Tibial nerve (tissue), 4 donors: Measurements from ENCODE around the gene GRAMD1A. TPM values are rescaled to one million over a fixed set of nuclear protein-coding genes. Genes with fewer than 3 reads are reported as not detected.

Experiments
- DNase-seq, 2 donors: peaks; one replicate each; pipeline ENCODE4 v3.0.0-alpha.2; 2019; ENCODE audit warnings: low spot score in 2 of 2
- H3K27ac ChIP-seq, 4 donors: fragments of 200-600 bp; sonication (generic) in 3 of 4; one replicate each; pipeline ENCODE4 v1.5.1; 2017 to 2019; ENCODE audit warnings: mild to moderate bottlenecking in 1 of 4
- H3K27me3 ChIP-seq, 2 donors: fragments of 200-600 bp; sonication (generic) in 1 of 2; one replicate each; pipeline versions ENCODE4 v1.5.1 to v1.6.0; 2017 to 2019
- H3K36me3 ChIP-seq, 3 donors: fragments of 200-600 bp; sonication (generic); one replicate each; pipeline ENCODE4 v1.5.1; 2018 to 2019
- H3K4me1 ChIP-seq, 4 donors: fragments of 200-600 bp; sonication (generic) in 3 of 4; one replicate each; pipeline ENCODE4 v1.5.1; 2017 to 2019
- H3K4me3 ChIP-seq, 4 donors: fragments of 200-600 bp; sonication (generic) in 3 of 4; one replicate each; pipeline ENCODE4 v1.5.1; 2017 to 2019; ENCODE audit warnings: mild to moderate bottlenecking in 1 of 4, moderate library complexity in 1 of 4
- H3K9me3 ChIP-seq, 4 donors: fragments of 200-600 bp; sonication (generic) in 3 of 4; one replicate each; pipeline ENCODE4 v1.5.1; 2017 to 2019
- EP300 ChIP-seq, 2 donors: sonication (generic); formaldehyde crosslinking; IDR thresholded peaks; one replicate each; pipeline ENCODE4 v1.6.1; 2017; ENCODE audit warnings: antibody characterized with exemption in 2 of 2, mild to moderate bottlenecking in 1 of 2
- POLR2A ChIP-seq, 2 donors: fragments of 450-650 bp; IDR thresholded peaks; one replicate each; pipeline ENCODE4 v1.6.1; 2017; ENCODE audit warnings: antibody characterized with exemption in 2 of 2, mild to moderate bottlenecking in 2 of 2, moderate library complexity in 2 of 2
- WGBS, 2 donors: methylation state at CpG; one replicate each; pipeline ENCODE4 v1.1.5; 2018; 5-methylcytosine and 5-hydroxymethylcytosine counted together
- total RNA-seq, 4 donors: library from RNA; depleted of rRNA; stranded (reverse); fragments of >200 nt; gene quantifications; one replicate each; pipeline ENCODE4 v1.1.0, GENCODE V29; 2016
- TF ChIP-seq, protein P1 (sequence below), 5 experiments: fragments of 200-600 bp in 3 of 5; fragments of 450-650 bp in 2 of 5; sonication (generic) in 3 of 5; IDR thresholded peaks; one replicate each; pipeline ENCODE4 v1.5.1; 2016 to 2019; ENCODE audit warnings: antibody characterized with exemption in 5 of 5, mild to moderate bottlenecking in 3 of 5, moderate library complexity in 2 of 5

Gene GRAMD1A
- total RNA-seq, 4 donors from 2014 or later, result 53.1 to 108 (median 61.6) TPM

DNA sequence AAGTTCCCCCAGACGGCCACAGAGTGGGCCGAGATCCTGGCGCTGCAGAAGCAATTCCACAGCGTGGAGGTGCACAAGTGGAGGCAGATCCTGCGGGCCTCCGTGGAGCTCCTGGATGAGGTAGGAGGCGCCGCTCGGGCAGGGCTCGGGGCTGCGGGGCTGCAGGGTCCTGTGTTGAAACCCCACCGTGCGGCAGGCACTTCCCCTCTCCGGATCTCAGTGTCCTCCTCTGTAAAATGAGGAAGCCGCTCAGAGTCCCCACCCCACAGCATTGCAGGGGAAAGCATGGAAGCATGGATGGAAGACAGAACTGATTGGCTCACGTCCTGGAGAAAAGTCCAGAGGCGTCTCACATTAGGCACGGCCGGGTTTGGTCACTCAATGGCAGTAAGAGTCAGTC lies 23.3 kb downstream of the GRAMD1A start:
- 65 to 78% methylated on average over 8 to 19 of the region's 19 CpGs for WGBS, 2 donors
- no peak overlapping the region for H3K4me3 ChIP-seq
- no peak for DNase-seq
- H3K27me3 ChIP-seq, result no peaks in the 10 kb centered on the region
- peaks cover 5 to 100% (median 37%) of the 10 kb centered on the region in 3 donors for H3K36me3 ChIP-seq
- H3K4me1 ChIP-seq, result peaks cover 0 to 7% (median 0%) of the 10 kb centered on the region in 4 donors
- no peaks in the 10 kb centered on the region for H3K9me3 ChIP-seq
- H3K27ac ChIP-seq, result no peak overlapping the region
- TF ChIP-seq, protein P1, sequence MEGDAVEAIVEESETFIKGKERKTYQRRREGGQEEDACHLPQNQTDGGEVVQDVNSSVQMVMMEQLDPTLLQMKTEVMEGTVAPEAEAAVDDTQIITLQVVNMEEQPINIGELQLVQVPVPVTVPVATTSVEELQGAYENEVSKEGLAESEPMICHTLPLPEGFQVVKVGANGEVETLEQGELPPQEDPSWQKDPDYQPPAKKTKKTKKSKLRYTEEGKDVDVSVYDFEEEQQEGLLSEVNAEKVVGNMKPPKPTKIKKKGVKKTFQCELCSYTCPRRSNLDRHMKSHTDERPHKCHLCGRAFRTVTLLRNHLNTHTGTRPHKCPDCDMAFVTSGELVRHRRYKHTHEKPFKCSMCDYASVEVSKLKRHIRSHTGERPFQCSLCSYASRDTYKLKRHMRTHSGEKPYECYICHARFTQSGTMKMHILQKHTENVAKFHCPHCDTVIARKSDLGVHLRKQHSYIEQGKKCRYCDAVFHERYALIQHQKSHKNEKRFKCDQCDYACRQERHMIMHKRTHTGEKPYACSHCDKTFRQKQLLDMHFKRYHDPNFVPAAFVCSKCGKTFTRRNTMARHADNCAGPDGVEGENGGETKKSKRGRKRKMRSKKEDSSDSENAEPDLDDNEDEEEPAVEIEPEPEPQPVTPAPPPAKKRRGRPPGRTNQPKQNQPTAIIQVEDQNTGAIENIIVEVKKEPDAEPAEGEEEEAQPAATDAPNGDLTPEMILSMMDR (IDR thresholded peaks at IDR 0.05), result no peak
- TF ChIP-seq EP300 (IDR thresholded peaks at IDR 0.05), result no peak
- TF ChIP-seq POLR2A (IDR thresholded peaks at IDR 0.05), result no peak

DNA sequence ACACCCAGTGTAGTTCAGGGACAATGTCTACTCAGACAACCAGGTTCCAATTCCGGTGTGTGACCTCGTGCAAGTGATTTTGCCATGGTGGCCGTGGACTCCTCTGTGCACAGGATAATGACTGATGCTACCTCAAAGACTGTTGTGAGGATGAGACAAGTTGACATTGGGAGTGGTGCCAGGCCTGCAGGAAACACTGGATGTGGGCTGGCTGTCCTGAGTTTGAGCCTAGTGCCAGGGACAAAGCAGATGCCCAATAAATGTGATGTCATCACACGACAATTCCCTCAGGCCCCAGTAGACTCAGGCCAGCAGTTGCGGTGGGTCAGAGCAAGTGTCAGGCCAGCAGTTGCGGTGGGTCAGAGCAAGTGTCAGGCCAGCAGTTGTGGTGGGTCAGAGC lies 24.0 kb downstream of the GRAMD1A start:
- WGBS, 2 donors, result 54 to 71% methylated on average over 6 of the region's 6 CpGs

DNA sequence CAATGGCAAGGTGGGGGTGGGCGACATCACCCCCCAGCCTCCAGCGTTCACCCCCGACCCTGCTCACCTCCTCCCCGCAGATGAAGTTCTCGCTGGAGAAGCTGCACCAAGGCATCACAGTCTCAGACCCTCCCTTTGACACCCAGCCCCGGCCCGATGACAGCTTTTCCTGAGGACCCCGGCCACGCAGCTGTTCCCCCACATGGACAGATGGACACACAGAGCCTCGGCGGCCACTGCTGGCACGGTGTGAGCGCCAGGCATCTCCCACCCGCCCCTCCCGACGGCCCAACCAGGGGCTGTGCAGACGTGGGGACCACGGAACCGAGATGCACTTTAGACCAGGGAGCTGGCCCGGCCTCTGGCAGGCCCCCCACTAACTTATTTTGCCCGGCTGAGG lies 25.8 kb downstream of the GRAMD1A start:
- Histone ChIP-seq H3K4me3 (no peak overlapping the region), H3K27me3 (no peaks in the 10 kb centered on the region), H3K36me3 (peaks cover 3 to 75% (median 17%) of the 10 kb centered on the region in 3 donors), H3K4me1 (peaks cover 0 to 16% (median 2%) of the 10 kb centered on the region in 4 donors), H3K9me3 (no peaks in the 10 kb centered on the region), H3K27ac (no peak overlapping the region)
- TF ChIP-seq EP300 (IDR thresholded peaks at IDR 0.05) (no peak), POLR2A (IDR thresholded peaks at IDR 0.05) (no peak)
- TF ChIP-seq, protein P1 (IDR thresholded peaks at IDR 0.05), result no peak
- no peak for DNase-seq
- WGBS, 2 donors, result 82 to 88% methylated on average over 18 to 21 of the region's 21 CpGs

More for the DNA sequence above, 24.0 kb downstream of the GRAMD1A start:
- peaks cover 5 to 93% (median 31%) of the 10 kb centered on the region in 3 donors for H3K36me3 ChIP-seq
- TF ChIP-seq, protein P1 (IDR thresholded peaks at IDR 0.05), result no peak
- TF ChIP-seq POLR2A (IDR thresholded peaks at IDR 0.05) (no peak), EP300 (IDR thresholded peaks at IDR 0.05) (no peak)
- DNase-seq, result no peak
- no peaks in the 10 kb centered on the region for H3K9me3 ChIP-seq
- H3K4me3 ChIP-seq, result no peak overlapping the region
- peaks cover 0 to 7% (median 0%) of the 10 kb centered on the region in 4 donors for H3K4me1 ChIP-seq
- no peak overlapping the region for H3K27ac ChIP-seq
- H3K27me3 ChIP-seq, result no peaks in the 10 kb centered on the region

DNA sequence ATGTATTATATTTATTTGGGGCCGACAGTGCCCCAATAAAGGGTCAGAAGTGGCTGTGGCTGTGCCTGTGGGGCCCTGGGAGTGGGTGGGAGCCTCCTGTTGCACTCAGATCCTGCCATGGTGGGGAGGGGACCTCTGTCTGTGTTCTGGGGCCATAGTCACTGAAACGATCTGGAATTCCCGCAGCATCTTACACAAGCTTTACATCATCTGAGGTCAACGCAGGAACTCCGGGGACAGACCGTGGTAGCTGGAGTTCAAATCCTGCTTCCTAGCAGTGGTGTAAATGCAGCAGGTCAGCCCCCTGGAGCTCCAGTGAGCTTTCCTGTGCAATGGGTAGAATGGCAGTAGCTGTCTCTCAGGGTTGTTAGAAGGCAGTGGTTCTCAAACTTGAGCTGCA lies 26.3 kb downstream of the GRAMD1A start:
- 49 to 66% methylated on average over 4 to 6 of the region's 6 CpGs for WGBS, 2 donors
- Histone ChIP-seq H3K9me3 (no peaks in the 10 kb centered on the region), H3K36me3 (peaks cover 3 to 70% (median 12%) of the 10 kb centered on the region in 3 donors), H3K4me1 (peaks cover 0 to 20% (median 2%) of the 10 kb centered on the region in 4 donors), H3K27ac (no peak overlapping the region), H3K4me3 (no peak overlapping the region), H3K27me3 (no peaks in the 10 kb centered on the region)
- DNase-seq, result no peak
- TF ChIP-seq EP300 (IDR thresholded peaks at IDR 0.05) (no peak), POLR2A (IDR thresholded peaks at IDR 0.05) (no peak)
- TF ChIP-seq, protein P1 (IDR thresholded peaks at IDR 0.05), result no peak

DNA sequence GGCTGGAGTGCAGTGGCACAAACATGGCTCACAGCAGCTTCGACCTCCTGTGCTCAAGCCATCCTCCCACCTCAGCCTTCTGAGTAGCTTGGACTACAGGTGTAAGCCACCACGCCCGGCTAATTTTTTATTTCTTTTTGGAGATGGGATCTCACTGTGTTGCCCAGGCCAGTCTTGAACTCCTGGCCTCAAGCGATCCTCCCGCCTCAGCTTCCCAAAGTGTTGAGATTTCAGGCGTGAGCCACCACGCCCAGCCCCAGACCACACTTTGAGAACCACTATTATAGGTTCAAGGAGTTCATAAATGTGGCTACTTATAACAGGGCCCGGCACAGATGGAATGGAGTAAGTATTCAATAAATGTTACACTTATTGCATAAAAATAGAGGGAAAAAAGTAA lies 26.9 kb downstream of the GRAMD1A start:
- H3K36me3 ChIP-seq, result peaks cover 3 to 64% (median 7%) of the 10 kb centered on the region in 3 donors
- no peak overlapping the region for H3K4me3 ChIP-seq
- 86% methylated on average over 8 of the region's 8 CpGs for WGBS, 2 donors
- no peak for TF ChIP-seq EP300 (IDR thresholded peaks at IDR 0.05)
- TF ChIP-seq, protein P1 (IDR thresholded peaks at IDR 0.05), result no peak
- TF ChIP-seq POLR2A (IDR thresholded peaks at IDR 0.05), result no peak
- peaks cover 0 to 26% (median 5%) of the 10 kb centered on the region in 4 donors for H3K4me1 ChIP-seq
- H3K9me3 ChIP-seq, result no peaks in the 10 kb centered on the region
- no peak for DNase-seq
- H3K27me3 ChIP-seq, result no peaks in the 10 kb centered on the region
- no peak overlapping the region for H3K27ac ChIP-seq
